ENCODE data around the gene ZNF787. TPM values are rescaled to one million over a fixed set of nuclear protein-coding genes. Genes with fewer than 3 reads are reported as not detected.
"Not testable (repeated sequence)": the region's sequence is repeated elsewhere in the genome, so short reads cannot be mapped to it uniquely, and the experiment has no call there.

The ZNF787 gene
- polyA plus RNA-seq, 5 donors, result 11.0 to 31.7 (median 16.1) TPM

GRCh38 chr19:56106993-56107392 lies 14.1 kb downstream of the ZNF787 start:
- DNase-seq, result no peak

- DNase-seq, result no peak
Measured at GRCh38 chr19:56106397-56106849, 14.7 kb downstream of the ZNF787 start.

GRCh38 chr19:56105831-56106396 lies 15.2 kb downstream of the ZNF787 start:
- DNase-seq, result not testable (repeated sequence)

GRCh38 chr19:56105090-56105701 lies 15.9 kb downstream of the ZNF787 start:
- DNase-seq, result peak in 1 of 2 donors; percentile 44

- no peak for DNase-seq
Measured at GRCh38 chr19:56104423-56104822, 16.7 kb downstream of the ZNF787 start.

- DNase-seq, result no peak
Measured at GRCh38 chr19:56103027-56103614, 18.0 kb downstream of the ZNF787 start.

GRCh38 chr19:56101746-56102535 lies 19.2 kb downstream of the ZNF787 start:
- DNase-seq, result no peak

GRCh38 chr19:56101095-56101494 lies 20.0 kb downstream of the ZNF787 start:
- DNase-seq, result no peak

GRCh38 chr19:56099638-56100539 lies 21.2 kb downstream of the ZNF787 start:
- DNase-seq, result no peak

- no peak for DNase-seq
Measured at GRCh38 chr19:56098731-56099568, 22.1 kb downstream of the ZNF787 start.

GRCh38 chr19:56098237-56098636 lies 22.9 kb downstream of the ZNF787 start:
- not testable (repeated sequence) for DNase-seq

- no peak for DNase-seq
Measured at GRCh38 chr19:56097776-56098175, 23.3 kb downstream of the ZNF787 start.

- no peak for DNase-seq
Measured at GRCh38 chr19:56097306-56097705, 23.8 kb downstream of the ZNF787 start.

GRCh38 chr19:56096665-56097064 lies 24.4 kb downstream of the ZNF787 start:
- no peak for DNase-seq

- DNase-seq, result no peak
Measured at GRCh38 chr19:56094449-56094848, 26.6 kb downstream of the ZNF787 start.

- DNase-seq, result no peak
Measured at GRCh38 chr19:56092685-56093631, 28.1 kb downstream of the ZNF787 start.

GRCh38 chr19:56091751-56092546 lies 29.1 kb downstream of the ZNF787 start:
- no peak for DNase-seq

GRCh38 chr19:56091066-56091490 lies 30.0 kb downstream of the ZNF787 start:
- DNase-seq, result no peak
